HG02884 (cell line): ENCODE measurements around the gene RFX4.

Experiments used
- ATAC-seq: cut with Tn5 transposase; IDR thresholded peaks from one replicate; pipeline ENCODE4 v1.9.1; 2021; ENCODE audit warnings: mild to moderate bottlenecking, moderate library complexity; ENCODE audit not compliant: unreplicated experiment

RFX4 gene

DNA sequence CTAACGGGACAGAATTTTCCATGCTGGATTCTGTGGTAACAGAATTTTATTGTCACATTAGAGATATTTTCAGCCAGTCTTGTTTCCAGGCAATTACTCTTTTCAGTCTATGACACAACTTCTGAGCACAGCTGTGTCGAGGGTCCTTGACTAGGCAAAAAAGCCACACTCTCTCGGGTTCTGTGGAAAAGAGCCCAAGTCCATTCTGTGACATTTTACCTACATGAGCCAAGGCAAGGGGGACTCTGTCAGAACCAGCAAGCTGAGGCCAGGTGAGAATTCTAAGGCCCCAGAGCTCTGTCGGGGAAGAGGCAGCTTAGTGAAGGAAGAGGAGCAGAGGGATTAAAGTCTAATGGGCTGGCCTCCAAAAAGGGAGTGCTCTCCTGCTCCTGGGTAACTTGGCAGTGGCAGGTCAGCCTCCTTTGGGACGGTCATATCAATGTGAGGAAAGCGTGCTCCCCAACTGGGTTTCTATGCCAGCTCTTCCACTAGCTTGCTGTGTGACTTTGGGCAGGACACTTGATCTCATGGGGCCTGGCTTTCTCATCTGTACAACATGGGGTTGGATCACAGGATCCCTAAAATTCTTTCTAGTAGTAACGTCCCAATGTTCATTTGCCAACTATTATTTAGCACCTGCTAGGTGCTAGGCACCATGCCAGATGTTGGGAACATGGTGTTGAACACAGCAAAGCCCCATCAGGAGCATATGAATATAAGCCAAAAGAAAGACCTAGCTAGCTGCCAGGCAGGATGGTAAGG, 175.7 kb downstream of the RFX4 start:
- no peak for ATAC-seq

DNA sequence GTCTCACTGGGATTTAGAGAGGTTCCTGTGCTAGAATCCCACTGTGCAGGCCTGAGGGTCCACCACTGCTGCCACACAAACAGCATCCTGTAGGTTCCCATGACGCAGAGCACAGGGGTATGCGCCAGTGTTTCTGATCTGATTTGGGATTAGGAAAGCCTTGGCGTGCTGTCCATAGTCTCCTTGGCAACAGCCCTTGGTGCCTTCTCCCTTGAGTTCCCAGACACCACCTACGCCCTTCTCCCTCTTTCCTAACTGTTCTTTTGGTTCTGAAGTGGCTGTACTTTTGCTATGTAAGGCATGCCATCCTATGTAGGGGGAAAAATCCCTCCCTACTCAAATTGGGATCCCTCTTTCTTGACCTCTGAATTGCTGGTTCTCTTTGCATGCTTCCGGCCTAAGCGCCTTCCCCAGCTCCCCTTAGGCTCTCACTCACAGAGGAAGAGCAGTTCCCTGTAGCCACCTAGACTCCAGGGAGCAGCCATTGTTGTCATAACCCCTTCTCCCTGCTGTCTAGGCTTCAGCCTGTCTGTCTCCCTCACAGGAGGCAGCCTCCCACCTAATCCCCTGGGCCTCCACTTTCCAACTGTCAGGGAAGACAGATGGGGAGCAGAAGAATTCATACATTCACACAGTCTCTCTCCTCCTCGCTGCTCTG, 176.9 kb downstream of the RFX4 start:
- peak; percentile 24 for ATAC-seq

DNA sequence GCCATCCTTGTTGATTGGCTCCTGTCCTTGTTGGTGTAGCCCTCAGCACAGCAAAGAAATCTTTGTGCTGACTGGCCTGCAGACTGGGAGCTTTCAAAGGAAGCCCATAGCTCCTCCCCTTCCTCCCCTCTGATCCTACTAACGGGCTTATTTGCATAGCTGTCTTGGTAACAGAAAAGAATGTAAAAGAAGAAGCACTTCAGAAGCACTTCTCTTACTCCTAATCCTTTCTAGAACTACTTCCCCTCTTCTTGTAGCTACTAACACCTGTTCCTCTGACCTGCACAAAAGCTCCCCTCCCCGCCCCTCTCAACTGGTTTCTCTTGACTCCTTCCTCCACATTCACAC, 177.4 kb downstream of the RFX4 start:
- ATAC-seq = peak; percentile 96

DNA sequence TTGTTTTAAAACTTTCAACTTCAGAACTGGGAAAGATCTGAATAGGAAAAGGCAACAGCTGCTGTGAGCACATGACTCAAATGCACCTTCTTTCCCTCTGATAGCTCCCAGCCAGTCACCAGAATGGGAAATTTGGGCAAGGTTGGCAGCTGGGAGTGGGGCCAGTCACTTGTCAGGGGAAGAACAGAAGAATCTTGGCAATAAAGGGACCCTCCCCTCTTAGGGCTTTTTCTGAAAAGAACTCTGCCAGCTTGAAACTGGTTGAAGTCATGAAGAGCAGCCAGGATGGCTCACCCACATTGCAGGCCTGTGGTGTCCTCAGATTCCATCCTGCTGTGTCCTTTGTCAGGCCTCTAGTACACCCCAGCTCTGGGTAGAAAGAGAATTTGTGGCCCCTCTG, 181.4 kb downstream of the RFX4 start:
- ATAC-seq = no peak

DNA sequence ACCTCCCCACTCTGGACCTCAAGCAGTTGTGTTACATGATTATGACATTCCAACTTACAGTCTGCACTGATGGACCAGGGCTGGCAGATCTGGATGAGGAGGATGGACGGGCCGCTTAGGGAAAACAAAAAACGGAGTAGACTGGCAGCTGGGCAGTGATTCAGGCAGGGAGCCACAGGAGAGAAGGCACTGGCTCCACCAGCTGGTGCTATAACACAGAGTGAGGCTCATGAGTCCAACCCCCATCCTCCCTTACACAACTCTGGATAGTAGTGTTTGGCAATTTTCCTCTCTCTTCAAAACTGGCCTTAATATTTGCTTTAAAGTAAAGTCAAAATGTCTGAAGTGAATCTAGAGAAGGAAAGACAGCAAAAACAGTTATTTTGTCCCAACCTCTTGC, 181.9 kb downstream of the RFX4 start:
- no peak for ATAC-seq

DNA sequence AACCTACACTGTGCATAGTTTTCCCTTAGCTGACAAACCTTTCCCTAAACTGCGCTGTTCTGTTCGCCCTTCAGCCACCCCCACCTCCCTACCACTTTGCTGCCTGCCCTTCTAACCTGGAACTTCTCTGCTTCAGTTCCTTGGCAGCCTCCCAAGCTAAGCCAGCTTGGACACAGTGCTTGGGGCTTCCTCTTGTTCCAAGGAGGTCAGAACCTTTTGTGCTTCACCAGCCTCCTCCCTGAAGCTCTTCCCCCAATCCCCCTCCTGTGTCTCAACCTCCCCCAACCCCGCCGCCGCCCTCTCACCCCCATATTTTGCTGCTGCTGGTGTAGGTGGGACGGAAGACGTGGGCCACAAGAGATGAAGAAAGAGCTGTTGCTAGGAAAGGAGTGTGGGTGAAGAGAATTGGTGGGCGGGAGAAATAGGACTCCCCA, 183.6 kb downstream of the RFX4 start:
- ATAC-seq = no peak

DNA sequence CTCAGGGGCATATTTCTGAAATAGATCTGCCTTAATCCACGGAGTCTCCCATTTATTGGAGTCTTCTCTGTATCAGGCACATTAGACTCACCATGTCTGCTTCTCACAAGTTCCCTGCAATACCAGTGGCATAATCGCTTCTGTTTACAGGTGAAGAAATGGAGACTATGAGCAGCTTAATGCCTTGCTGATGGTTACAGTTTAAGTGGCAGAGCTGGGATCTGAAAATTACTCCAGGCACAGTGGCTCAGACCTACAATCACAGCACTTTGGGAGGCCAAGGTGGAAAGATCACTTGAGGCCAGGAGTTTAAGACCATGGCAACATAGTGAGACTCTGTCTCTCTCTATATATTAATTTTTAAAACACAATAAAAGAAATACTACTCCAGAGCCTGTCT, 184.4 kb downstream of the RFX4 start:
- no peak for ATAC-seq

DNA sequence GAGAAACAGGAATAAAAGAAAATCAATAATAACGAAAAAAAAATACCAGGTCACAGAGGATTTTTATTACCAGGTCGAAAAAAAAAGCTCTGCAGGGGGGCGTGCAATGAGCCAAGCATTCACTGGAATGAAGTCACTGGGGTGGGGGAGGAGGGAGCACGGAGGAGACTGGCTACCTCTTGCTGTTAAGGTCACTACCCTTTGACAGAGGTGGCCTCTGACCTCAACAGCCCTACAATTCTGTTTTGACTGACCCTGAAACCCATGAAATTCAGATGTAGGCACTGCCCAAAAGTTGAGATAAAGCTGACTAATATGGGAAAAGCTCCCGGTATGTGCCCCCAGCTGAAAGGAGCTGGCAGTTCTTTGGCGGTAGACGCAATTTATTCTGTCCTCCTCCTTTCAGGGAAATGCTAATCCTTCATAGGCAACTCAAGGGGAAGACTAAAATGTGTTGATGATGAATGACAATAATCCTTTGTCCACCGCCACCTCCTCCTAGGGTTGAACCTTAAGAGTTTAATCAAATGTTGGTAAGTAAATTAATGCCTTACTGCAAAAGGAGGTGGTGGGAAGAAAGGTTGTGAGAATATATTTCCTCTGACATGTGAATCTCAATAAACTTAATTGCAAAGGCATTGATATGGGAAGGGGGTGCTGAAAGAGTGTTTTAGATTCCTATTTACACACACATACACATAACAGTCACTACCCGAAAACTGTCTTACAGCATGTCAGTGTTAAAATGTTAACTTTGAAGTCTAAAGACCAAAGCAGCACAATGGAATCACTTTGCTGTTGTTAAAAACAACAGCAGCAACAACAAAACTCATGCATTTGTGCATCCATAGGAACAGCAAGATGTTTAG, 185.4 kb downstream of the RFX4 start:
- ATAC-seq = no peak

DNA sequence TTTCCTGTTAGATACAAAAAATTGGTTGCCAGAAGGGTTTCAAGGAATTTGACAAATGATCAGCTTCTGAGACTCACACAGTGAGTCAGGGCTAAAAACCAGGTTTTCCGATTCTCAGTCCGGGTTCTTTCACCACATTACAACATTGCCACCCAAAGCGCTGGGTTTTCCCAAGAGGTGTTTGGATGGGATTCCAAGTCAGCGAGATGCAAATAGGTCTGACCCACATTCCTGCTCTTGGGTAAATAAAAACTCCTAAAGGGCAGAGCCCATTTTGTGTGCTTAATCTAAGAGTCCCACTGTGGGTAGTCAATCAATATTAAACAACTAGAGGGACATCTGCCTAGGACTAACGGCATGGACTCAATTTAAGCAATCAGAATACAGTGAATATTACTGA, 186.3 kb downstream of the RFX4 start:
- no peak for ATAC-seq

DNA sequence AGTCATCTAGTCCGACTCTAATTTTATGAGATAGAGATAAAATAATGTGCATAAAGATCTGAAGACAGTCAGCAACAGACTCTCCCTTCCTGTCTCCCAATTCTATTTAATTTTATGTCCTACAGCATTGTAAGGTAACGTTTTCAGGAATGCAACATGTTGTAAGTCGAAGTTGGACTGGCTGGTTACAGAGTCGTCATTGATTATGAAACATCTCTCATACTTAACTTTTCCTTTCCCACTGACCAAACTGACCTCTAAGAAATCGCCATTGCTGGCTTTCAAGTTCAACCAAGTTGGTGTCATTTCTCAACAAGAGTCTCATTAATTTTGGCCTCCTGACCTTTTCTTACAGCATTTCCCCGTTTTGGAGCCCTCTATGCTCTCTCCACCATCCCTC, 186.7 kb downstream of the RFX4 start:
- ATAC-seq = no peak

DNA sequence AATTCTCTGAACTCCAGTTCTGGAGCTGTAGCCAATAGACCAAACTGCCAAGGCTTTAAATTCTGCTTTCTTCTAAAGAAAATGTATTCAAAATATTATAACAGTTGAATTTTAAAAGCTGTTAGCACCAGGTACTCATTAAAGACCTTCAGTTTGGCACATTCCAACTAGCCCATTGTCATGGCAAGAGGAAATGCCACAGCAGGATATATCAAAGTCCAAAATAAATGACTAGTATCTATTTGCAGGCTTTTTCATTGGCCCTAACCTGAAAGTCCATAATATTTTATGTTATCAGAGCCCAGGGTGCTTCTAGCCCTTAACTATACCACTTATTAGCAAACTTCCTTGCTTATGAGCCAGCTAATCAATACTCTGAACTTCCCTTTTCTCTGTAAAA, 188.6 kb downstream of the RFX4 start:
- ATAC-seq = no peak

DNA sequence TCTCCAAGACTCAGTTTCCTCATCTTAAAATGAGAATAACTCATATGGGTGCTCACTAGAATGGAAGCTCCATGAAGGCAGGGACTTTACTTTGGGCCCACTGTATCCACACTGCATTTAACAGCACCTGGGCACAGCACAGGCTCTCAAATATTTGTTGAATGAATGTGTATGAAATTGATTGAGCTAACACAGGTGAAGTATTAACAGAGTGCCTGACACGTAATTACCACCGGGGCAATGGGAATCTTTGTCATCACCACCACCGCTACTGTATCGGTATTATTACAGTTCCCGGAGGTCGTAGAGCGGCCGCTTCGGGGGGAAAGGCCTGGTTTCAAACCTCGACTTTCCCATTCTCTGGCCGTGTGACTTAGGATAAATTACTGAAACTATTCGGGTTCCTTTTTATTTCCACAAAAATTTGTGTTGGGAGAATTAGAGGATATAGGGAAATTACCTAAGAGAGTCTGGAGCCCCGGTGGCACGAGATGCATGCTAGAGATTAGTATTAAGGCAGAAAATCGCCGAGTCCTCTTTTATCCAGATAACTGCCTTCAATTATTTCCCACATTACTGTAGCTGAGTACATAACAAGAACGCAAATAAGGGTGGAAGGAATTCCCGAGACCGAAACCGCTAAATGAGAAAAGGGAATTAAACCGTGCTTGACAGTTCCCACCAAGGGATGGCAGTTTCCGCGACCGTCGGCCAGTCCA, 190.6 kb downstream of the RFX4 start:
- ATAC-seq = no peak

DNA sequence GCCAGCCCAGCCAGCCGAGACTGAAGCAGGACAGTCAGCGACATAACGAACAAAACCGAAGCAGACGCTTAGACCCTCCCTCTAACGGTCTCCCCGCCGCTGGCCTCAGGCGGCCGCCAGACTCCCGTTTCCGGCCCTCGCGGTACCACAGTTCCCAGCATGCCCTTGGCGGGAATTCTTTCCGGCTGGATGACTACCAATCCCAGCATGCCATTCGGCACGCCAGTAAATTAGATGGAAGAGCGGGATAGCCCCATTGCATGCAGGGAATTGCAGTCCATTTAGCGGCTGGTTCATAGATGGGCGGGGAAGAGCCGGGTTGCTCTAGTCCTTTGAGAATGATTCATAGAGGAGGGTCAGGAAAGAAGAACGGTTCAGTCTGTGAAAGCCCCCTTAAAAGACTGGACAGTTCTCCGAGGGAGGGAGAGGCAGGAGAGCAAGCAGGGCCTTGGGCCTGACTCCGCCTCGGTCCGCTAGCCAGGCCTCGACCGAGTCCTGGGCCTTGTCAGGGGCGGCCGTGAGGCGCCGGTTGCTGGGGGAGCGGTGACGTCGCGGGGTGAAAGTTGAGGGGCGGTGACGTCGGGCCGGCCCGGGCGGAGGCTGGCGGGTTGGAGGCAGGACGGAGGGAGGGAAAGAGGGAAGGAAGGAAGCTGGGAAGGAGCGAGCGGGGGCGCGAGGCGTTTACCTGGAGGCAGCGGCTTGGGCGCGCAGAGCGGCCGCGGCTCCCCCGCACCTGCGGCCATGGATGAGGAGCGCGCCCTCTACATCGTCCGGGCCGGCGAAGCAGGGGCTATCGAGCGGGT, 191.4 kb downstream of the RFX4 start, which contains the start of gene RIC8B:
Gene RIC8B (plus strand): TSS at position 678 of the 803 bp plus-strand sequence. CDS start 64 bp downstream, at position 742.
- ATAC-seq = peak; percentile 81

DNA sequence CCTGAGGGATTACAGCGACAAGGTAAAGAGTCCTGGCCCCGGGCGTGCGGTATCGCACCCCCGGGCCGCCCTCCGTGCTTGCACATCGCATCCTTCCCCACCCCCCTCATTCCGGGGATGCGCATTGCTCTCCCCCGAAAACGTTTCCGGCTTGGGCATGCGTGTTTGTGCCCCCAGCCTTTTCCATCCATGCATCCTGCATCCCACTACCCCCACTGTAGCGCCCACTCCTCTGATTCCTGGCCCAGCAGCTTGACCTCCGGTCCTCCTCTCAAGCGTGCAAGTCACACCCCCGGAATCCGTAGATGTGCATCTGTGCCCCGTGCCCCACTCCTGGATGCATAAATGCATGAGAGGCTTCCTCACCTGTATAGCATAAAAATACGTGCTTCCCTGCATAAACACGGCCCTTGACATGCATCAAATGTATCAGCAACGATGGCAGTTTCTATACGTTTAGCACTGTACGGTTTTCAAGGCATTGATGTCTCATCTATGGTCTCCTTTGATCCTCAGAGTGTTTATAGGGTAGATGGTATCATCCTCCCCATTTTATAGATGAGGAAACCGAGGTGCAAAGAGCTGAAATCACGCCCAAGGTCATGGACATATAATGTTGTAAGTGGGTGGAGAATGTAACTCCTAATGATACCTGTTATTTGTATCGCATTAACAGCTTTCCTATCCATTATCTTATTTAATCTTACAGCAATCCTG, 192.2 kb downstream of the RFX4 start:
- ATAC-seq = peak; percentile 18

DNA sequence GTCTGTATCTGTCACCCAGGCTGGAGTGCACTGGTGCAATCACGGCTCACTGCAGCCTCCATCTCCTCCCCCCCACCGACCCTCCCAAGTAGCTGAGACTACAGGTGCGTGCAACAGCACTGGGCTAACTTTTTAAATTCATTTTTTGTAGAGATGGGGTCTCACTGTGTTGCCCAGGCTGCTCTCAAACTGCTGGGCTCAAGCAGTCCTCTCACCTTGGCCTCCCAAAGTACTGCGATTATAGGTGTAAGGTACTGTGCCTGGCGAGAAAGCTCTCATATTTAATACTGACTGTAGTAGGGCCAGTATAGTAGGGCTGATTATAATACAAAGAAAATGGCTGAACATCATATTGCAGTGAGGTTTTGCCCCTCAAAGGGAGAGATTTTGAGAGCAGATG, 194.1 kb downstream of the RFX4 start:
- ATAC-seq = no peak

DNA sequence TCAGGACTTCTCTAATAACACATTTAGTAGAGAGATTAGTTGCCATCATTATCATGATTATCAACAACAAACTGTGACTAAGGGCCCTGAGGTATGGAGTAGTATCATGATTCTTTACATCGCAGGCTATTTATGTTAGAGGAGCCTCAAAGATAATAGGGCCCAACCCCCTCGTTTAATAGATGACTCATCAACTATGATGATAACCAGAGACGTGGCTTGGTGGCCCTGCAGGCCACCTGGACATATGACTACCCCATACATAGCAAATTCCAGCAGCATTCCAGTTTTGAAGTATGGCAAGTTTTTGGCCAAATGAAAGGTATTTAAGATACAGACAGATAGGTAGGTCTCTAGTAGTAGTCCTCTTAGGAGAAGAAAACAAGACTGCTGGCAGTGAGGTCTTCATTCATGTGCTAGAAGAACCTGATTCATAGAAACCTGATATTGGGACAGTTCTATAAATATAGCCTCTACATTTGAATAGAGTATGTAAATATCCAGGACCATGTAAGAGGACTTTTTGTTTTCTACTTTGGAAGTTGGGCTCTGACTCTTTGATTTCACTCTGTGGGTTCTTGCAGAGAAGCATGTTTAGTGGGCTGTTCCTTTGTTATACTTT, 197.3 kb downstream of the RFX4 start:
- no peak for ATAC-seq

DNA sequence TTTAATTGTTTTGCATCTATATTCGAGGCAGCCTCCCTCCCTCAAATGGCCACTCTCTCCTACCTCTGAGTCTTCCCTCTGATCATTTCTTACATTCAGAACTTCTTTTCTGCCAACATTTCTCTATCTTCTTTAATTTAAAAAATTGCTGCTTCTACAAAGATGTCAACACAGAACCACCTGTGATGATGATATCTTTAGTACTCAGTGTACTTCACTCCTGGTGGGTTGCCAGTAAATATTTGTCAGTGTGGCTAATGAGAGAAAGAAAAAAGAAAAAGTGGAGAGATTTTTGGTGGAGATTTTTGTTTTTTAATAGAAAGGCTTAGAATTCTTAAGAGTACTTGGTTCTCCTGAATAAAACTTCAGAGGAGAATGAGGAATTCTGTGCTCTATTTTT, 199.8 kb downstream of the RFX4 start:
- ATAC-seq = no peak

DNA sequence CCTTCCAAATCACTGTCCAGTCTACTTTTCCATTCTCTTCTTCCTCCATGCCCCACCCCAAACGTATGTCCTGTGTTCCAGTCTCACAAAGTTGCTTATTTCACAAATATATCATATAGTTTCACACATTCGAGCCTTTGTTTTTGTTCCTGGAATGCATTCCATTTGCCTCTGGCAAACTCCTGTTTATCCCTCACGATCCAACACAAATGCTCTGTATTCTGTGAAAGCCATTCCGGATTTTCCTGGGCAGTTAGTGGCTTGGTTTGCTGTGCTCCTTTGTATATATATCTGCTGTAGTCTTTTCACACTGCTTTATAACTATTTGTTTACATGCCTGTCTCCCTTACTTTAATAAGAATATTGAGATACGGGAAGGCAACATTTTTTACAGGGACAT, 200.7 kb downstream of the RFX4 start:
- no peak for ATAC-seq

DNA sequence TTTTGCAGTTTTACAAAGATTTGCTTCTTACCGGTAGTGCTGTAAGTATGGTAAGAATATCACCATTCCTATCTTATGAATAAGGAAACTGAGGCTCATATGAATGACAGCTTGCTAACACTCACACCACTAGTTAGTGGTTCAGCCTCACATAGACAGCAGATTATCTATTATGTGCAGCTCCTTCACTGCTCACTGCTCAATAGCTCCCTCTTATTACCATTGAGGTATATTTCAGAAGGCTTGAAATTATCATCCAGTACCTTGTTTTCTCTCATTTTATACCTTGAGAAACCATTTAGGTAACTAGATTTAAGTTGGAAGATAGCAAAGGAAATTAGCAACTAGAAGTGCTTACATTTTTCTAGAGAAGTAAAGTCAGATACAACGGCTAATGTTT, 207.2 kb downstream of the RFX4 start:
- no peak for ATAC-seq
